ENCODE measurements around the gene ARF3. TPM values are rescaled to one million over a fixed set of nuclear protein-coding genes. Genes with fewer than 3 reads are reported as not detected.
A peak's percentile ranks its signal among the peaks of the same experiment; 100 is the strongest.

The ARF3 gene
- total RNA-seq, 1 donor from 2014 or later: 101 TPM

DNA sequence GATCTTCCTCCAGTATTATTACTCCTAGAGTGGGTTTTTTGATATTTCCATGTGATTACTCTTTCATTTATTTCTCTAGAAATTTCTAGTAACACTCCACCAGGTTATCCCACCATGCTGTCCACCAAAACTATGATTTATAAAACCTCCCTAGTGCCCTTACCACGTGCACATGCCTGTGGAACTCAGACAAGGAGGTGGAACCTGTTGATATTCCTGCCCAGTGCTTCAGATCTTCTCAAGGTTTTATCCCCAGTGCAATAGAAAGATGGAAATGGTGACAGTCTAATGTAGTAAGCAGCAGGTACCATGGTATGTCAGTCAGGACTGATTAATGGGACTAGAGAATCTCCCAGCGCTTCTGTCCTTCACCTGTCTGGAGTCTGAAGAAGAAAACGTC lies 3.5 kb upstream of the ARF3 start:
- Histone ChIP-seq H3K36me3 (ENCODE audit: control insufficient read depth, insufficient read depth, low read length) (no peaks in the 10 kb centered on the region), H3K27me3 (ENCODE audit: control insufficient read depth, insufficient read depth, low read length) (peaks cover 1% of the 10 kb centered on the region), H3K4me3 (ENCODE audit: low read depth, low read length) (no peak overlapping the region)
- no peak for DNase-seq (ENCODE audit: low read depth)
- TF ChIP-seq, protein P1, sequence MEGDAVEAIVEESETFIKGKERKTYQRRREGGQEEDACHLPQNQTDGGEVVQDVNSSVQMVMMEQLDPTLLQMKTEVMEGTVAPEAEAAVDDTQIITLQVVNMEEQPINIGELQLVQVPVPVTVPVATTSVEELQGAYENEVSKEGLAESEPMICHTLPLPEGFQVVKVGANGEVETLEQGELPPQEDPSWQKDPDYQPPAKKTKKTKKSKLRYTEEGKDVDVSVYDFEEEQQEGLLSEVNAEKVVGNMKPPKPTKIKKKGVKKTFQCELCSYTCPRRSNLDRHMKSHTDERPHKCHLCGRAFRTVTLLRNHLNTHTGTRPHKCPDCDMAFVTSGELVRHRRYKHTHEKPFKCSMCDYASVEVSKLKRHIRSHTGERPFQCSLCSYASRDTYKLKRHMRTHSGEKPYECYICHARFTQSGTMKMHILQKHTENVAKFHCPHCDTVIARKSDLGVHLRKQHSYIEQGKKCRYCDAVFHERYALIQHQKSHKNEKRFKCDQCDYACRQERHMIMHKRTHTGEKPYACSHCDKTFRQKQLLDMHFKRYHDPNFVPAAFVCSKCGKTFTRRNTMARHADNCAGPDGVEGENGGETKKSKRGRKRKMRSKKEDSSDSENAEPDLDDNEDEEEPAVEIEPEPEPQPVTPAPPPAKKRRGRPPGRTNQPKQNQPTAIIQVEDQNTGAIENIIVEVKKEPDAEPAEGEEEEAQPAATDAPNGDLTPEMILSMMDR (IDR thresholded peaks at IDR 0.05; ENCODE audit: insufficient read depth, low read length, poor library complexity, severe bottlenecking): no peak

DNA sequence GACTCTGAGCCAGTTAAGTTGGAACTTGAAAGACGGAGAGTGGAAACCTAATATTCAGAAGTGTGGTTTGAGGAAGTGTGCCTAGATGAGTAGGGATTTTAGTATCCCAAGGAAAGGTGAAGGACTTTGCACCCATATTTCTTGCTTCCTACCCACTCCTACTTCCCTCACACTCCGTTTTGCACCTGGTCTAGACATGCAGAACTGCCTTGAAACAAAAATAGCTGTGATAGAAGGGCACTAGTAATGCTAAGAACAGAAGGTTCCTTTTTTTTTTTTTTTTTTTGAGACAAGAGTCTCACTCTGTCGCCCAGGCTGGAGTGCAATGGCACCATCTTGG lies 732 bp upstream of the ARF3 start:
- no peaks in the 10 kb centered on the region for H3K27me3 ChIP-seq (ENCODE audit: control insufficient read depth, insufficient read depth, low read length)
- TF ChIP-seq, protein P1 (IDR thresholded peaks at IDR 0.05; ENCODE audit: insufficient read depth, low read length, poor library complexity, severe bottlenecking): no peak
- H3K36me3 ChIP-seq (ENCODE audit: control insufficient read depth, insufficient read depth, low read length): peaks cover 1% of the 10 kb centered on the region

DNA sequence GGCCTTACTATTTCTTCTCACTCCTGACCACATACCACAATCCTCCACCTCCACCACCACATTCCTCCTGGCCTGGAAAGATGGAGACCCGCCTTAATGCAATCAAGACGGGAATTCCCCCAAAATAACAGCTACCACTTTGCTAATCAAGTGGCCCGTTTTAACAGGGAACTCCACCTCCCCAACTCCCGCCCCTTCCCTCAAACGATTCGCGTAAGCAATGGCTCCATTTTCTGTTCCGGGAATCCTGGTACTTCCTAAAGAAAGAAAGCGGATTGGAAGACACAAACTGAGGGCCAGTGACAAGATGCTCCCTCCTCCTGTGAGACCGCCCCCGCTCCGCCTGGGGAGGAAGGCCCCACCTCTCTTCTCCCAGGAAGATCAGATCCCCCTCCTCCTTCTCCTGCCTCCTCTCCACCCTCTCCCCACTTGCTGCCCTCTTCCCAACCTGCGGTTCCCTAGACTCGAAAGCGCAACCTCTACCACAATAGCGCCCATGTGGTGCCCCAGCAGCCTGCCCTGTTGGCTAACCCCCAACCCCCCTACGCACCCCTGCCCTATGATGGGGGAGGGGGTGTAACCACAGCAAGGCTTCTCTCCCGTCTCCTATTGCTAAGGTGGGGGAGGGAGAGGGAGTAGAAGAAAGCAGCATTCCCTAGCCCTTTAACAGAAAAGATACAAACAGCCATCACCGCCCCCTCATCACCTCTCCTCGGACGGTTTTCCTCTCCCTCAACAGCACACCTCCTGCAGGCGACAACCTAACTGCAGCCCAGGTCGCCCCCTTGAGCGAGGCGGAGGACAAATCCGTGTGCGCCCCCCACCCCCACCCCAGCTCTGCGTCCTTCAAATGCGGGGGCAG lies 777 bp downstream of the ARF3 start:
- Histone ChIP-seq H3K27me3 (ENCODE audit: control insufficient read depth, insufficient read depth, low read length) (no peaks in the 10 kb centered on the region), H3K36me3 (ENCODE audit: control insufficient read depth, insufficient read depth, low read length) (peaks cover 6% of the 10 kb centered on the region), H3K4me3 (ENCODE audit: low read depth, low read length) (peak overlapping the region; percentile 96)
- DNase-seq (ENCODE audit: low read depth): peak; percentile 95
- TF ChIP-seq, protein P1 (IDR thresholded peaks at IDR 0.05; ENCODE audit: insufficient read depth, low read length, poor library complexity, severe bottlenecking): peak; percentile 12

More for the DNA sequence above, 732 bp upstream of the ARF3 start:
- peak overlapping the region; percentile 96 for H3K4me3 ChIP-seq (ENCODE audit: low read depth, low read length)
- no peak for DNase-seq (ENCODE audit: low read depth)

DNA sequence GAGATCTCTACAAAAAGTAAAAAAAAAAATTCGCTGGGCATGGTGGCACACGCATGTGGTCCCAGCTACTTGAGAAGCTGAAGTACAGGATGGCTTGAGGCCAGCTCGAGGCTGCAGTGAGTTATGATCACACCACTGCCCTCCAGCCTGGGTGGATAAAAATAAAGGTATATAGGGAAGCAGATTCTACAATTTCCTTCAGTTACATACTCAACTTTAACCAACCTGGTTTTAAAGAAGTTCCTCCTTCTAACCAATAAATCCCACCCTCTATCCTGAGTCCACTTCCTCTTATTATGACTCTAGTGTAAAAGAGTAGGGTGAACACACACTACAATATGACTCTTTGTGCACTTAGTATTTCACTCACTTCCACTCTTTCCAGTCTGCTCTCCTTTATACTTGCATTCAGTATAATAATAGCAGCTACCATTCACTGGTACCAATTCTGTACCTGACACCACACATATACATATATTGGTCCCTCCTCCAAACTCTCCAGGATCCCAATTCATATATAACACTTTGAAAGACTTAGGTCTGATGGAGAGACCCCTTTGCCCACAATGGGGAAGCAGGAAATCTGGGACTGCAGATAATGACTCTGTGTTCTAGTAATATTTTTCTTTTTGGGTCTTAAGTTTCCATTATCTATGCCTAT lies 2.3 kb downstream of the ARF3 start:
- DNase-seq (ENCODE audit: low read depth): no peak
- TF ChIP-seq, protein P1 (IDR thresholded peaks at IDR 0.05; ENCODE audit: insufficient read depth, low read length, poor library complexity, severe bottlenecking): no peak
- no peaks in the 10 kb centered on the region for H3K27me3 ChIP-seq (ENCODE audit: control insufficient read depth, insufficient read depth, low read length)
- peaks cover 6% of the 10 kb centered on the region for H3K36me3 ChIP-seq (ENCODE audit: control insufficient read depth, insufficient read depth, low read length)
- H3K4me3 ChIP-seq (ENCODE audit: low read depth, low read length): no peak overlapping the region

DNA sequence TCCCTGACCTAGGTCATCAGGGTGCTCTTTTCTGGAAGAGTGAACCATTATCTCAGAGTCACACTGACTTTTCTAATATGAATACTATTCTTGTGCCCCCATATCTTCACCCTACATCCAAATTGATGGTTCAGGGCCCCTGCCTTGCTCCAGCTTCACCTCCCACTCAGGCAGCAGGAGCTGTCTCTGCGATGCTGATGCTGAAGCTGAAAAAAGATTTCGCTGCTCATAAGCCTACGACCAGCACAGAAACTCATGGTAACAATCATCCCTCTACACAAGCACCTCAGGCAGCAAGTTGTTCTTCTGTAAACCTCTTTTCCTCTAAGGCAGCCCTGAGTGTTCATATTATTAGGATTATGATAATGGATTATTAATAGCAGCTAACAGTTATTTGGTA lies 3.2 kb downstream of the ARF3 start:
- Histone ChIP-seq H3K4me3 (ENCODE audit: low read depth, low read length) (no peak overlapping the region), H3K36me3 (ENCODE audit: control insufficient read depth, insufficient read depth, low read length) (peaks cover 6% of the 10 kb centered on the region), H3K27me3 (ENCODE audit: control insufficient read depth, insufficient read depth, low read length) (no peaks in the 10 kb centered on the region)
- DNase-seq (ENCODE audit: low read depth): no peak
- TF ChIP-seq, protein P1 (IDR thresholded peaks at IDR 0.05; ENCODE audit: insufficient read depth, low read length, poor library complexity, severe bottlenecking): no peak

Measured in kidney epithelial cell (primary cell).